Astrocyte (in vitro differentiated cells and primary cell): ENCODE measurements around the gene MEF2B.

Source experiments
- CTCF ChIP-seq: IDR thresholded peaks from 2 replicates; pipeline ENCODE4 v1.5.1; 2011; ENCODE audit warnings: low read depth, mild to moderate bottlenecking, inconsistent platforms, low read length, moderate library complexity; ENCODE audit not compliant: insufficient read depth
- EZH2 ChIP-seq: IDR thresholded peaks from 2 replicates; pipeline ENCODE4 v1.6.1; 2012; ENCODE audit warnings: mild to moderate bottlenecking, low read length, inconsistent platforms; ENCODE audit not compliant: insufficient read depth

DNA sequence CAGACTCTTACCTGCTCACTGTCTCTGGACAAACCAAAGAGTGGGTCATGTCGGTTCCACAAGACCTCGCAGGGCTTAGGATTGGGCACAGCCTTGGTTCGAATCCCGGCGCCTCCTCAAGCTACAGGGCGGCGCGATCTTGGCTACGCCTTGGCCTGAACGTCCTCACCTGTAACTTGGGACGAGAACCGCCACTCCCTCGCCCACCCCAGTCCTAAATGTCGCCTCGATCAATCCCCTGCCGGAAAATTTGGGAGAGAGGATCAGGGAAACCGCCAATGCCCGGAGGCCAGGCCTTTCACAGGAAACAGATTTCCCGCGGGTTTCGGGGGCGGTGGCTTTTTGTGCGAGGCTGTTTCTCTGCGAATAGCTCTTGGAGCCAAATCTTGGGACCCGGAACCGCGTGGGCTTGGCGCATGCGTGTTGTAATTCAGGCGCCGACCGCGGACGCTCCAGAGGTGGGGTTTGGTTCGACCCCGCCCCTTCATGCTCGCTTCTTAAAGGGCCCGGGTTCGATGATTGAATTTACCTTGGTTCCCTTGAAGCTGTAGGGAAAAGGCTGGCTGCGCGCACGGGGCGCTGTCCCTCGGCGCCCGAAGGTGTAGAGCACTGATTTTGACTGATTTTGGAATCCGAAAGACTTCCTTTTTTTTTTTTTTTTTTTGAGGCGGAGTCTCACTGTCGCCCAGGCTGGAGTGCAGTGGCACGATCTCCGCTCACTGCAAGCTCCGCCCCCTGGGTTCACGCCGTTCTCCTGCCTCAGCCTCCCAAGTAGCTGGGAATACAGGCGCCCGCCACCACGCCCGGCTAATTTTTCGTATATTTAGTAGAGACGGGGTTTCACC, 33.2 kb upstream of the MEF2B start, which contains the start of gene NR2C2AP:
- TF ChIP-seq CTCF: no peak
- no peak for TF ChIP-seq EZH2
